PC-9 (cell line): ENCODE results near the gene TMPRSS11A.

ENCODE experiments used
- EZH2 ChIP-seq: fragments of 200-600 bp; sonication (generic); IDR thresholded peaks from 2 replicates; pipeline ENCODE4 v1.8.0; 2017; ENCODE audit warnings: antibody characterized with exemption, low read depth
- TF ChIP-seq, protein P1 (sequence below): fragments of 200-600 bp; sonication (generic); conservative IDR thresholded peaks from 2 replicates; pipeline ENCODE4 v1.6.1; 2017; ENCODE audit warnings: mixed run types, antibody characterized with exemption, mild to moderate bottlenecking, moderate library complexity

DNA sequence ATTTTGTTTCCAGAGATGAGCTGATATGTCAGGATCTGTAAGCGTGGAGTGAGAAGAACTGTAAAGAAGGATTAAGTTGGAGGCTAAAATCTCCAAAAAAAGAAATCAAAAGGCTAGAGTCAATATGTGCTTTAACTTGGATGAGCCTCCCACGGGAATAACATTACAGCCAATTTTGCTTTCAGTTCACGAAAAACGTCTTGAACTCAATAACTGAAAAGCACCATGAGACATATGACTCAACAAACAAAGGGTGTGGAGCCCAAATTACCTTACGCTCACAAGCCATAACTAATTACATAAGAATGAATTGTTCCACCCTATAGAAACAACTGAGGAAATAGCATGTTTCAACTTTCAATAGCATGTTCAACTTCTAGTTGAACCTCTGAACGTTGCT lies 101.8 kb downstream of the TMPRSS11A start:
- TF ChIP-seq, protein P1, sequence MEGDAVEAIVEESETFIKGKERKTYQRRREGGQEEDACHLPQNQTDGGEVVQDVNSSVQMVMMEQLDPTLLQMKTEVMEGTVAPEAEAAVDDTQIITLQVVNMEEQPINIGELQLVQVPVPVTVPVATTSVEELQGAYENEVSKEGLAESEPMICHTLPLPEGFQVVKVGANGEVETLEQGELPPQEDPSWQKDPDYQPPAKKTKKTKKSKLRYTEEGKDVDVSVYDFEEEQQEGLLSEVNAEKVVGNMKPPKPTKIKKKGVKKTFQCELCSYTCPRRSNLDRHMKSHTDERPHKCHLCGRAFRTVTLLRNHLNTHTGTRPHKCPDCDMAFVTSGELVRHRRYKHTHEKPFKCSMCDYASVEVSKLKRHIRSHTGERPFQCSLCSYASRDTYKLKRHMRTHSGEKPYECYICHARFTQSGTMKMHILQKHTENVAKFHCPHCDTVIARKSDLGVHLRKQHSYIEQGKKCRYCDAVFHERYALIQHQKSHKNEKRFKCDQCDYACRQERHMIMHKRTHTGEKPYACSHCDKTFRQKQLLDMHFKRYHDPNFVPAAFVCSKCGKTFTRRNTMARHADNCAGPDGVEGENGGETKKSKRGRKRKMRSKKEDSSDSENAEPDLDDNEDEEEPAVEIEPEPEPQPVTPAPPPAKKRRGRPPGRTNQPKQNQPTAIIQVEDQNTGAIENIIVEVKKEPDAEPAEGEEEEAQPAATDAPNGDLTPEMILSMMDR: no peak
- TF ChIP-seq EZH2: no peak
